Cardiac muscle cell (in vitro differentiated cells and primary cell): ENCODE data around the gene ERH. TPM values are rescaled to one million over a fixed set of nuclear protein-coding genes. Genes with fewer than 3 reads are reported as not detected.
A peak's percentile ranks its signal among the peaks of the same experiment; 100 is the strongest.

Source experiments
- DNase-seq, 2 donors: peaks; one replicate each; pipeline versions ENCODE4 v3.0.0 to v3.0.0-alpha.2; 2010 to 2017; ENCODE audit warnings: low read depth in 1 of 2, low spot score in 1 of 2
- H3K27ac ChIP-seq: fragments of 200-600 bp; sonication (generic); 2 replicates; pipeline ENCODE4 v1.5.1; 2016
- H3K27me3 ChIP-seq: fragments of 200-600 bp; sonication (generic); 2 replicates; pipeline ENCODE4 v1.6.0; 2016; ENCODE audit warnings: control low read depth
- H3K36me3 ChIP-seq: fragments of 200-600 bp; sonication (generic); 2 replicates; pipeline ENCODE4 v1.5.1; 2016; ENCODE audit warnings: control low read depth
- H3K4me1 ChIP-seq: fragments of 200-600 bp; sonication (generic); 2 replicates; pipeline ENCODE4 v1.8.1; 2017; ENCODE audit warnings: low read depth, mild to moderate bottlenecking, mixed run types
- H3K4me3 ChIP-seq: fragments of 200-600 bp; sonication (generic); 2 replicates; pipeline ENCODE4 v1.5.1; 2016; ENCODE audit warnings: mild to moderate bottlenecking
- H3K9me3 ChIP-seq: fragments of 200-600 bp; sonication (generic); 2 replicates; pipeline ENCODE4 v1.5.1; 2017; ENCODE audit warnings: low read depth, mild to moderate bottlenecking, control low read depth
- polyA plus RNA-seq: library from polyadenylated mRNA; unstranded; fragments of >200 nt; fragmentation: Nextera tagmentation; extraction: Ambion mirVana; gene quantifications from 2 replicates; pipeline ENCODE4 v1.2.1, GENCODE V29; 2016
- total RNA-seq: library from RNA; depleted of rRNA; stranded (reverse); fragments of >200 nt; gene quantifications from 2 replicates; pipeline ENCODE4 v1.2.3, GENCODE V29; 2016
- TF ChIP-seq, protein P1 (sequence below): IDR thresholded peaks from 2 replicates; pipeline ENCODE4 v1.5.1; 2012; ENCODE audit warnings: low read depth, mild to moderate bottlenecking, low read length

Gene ERH
- total and polyA plus RNA-seq, 2 experiments from 2014 or later, result 97.0 to 296 TPM

DNA sequence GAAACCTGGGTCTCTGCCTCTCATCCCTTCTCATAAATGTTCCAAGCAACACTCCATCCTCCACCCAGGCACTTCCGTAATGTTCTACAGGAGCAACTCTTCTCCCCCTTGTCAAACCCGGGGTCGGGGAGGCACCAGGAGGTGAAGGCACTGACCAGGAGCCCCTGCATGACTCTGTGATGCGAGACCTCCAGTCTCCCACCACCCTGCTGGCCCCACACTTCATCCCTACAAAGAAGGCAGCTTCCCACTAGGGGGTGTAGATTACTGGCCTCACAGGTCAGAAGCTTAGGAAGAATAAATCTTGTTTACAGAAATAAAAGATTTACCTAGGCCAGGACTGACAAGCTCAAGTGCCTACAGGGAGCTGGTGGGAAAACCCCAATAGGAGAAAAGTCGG, 47.2 kb downstream of the ERH start:
- Histone ChIP-seq H3K9me3 (no peaks in the 10 kb centered on the region), H3K4me3 (no peak overlapping the region), H3K36me3 (no peaks in the 10 kb centered on the region), H3K4me1 (no peaks in the 10 kb centered on the region), H3K27me3 (no peaks in the 10 kb centered on the region), H3K27ac (no peak overlapping the region)
- DNase-seq, result no peak
- TF ChIP-seq, protein P1, sequence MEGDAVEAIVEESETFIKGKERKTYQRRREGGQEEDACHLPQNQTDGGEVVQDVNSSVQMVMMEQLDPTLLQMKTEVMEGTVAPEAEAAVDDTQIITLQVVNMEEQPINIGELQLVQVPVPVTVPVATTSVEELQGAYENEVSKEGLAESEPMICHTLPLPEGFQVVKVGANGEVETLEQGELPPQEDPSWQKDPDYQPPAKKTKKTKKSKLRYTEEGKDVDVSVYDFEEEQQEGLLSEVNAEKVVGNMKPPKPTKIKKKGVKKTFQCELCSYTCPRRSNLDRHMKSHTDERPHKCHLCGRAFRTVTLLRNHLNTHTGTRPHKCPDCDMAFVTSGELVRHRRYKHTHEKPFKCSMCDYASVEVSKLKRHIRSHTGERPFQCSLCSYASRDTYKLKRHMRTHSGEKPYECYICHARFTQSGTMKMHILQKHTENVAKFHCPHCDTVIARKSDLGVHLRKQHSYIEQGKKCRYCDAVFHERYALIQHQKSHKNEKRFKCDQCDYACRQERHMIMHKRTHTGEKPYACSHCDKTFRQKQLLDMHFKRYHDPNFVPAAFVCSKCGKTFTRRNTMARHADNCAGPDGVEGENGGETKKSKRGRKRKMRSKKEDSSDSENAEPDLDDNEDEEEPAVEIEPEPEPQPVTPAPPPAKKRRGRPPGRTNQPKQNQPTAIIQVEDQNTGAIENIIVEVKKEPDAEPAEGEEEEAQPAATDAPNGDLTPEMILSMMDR, result no peak

DNA sequence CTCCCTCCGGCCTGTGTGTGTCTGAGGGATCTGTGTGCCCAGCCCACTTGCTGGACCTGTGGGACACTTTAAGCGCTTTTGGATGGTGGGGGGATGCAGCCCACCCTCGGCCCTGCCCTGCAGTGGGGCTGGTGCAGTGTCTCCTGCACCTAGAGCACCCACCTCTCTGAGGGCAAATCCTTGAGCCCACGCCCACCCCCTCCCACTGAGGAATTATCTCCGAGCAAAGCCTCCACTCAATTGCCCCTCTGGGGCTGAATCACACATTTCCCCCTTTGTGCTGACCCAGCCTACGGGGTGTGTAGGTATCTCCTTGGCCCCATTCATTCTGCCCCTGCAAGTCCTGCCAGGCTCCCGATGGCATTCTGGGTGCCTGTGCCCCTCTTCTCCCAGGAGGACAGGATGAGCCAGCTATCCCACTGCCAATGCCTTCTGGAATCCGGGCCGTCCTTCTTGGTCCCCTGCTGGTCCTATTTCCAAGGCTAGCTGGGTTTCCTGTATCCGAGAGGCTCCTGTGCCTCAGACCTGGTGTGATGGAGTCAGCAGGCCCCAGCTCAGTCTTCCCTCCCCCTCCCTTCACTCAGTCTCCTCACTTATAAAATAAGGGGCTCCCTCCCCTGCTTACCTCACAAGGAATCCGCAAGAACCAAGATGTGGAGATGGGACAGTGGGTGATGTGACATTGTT, 48.9 kb downstream of the ERH start:
- TF ChIP-seq, protein P1, result no peak
- no peaks in the 10 kb centered on the region for H3K9me3 ChIP-seq
- no peak overlapping the region for H3K27ac ChIP-seq
- H3K27me3 ChIP-seq, result no peaks in the 10 kb centered on the region
- no peaks in the 10 kb centered on the region for H3K36me3 ChIP-seq
- H3K4me3 ChIP-seq, result no peak overlapping the region
- no peak for DNase-seq
- H3K4me1 ChIP-seq, result no peaks in the 10 kb centered on the region

DNA sequence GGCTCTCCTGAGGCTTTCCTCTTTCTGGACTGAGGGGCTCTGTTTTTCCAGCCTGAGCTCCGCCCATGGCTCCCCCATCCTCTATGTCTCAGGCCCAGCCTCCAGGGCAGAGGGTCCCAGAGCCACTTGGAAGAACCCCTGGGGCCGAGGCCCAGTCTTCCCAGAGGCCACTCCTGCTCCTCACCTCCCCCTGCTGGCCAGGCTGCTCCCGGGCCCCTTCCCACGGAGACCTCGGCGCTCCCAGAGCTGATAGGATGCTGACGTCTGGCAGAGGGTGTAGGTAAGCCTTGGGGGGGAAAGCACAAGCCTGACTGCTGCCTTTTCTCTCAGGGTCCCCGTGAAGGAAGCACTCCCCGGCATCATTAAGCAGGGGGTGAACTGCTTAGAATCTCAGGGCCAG, 51.4 kb downstream of the ERH start:
- Histone ChIP-seq H3K27ac (no peak overlapping the region), H3K36me3 (no peaks in the 10 kb centered on the region), H3K27me3 (no peaks in the 10 kb centered on the region), H3K4me1 (no peaks in the 10 kb centered on the region), H3K9me3 (no peaks in the 10 kb centered on the region), H3K4me3 (no peak overlapping the region)
- TF ChIP-seq, protein P1, result peak; percentile 82
- peak; percentile 44 to 67 for DNase-seq

DNA sequence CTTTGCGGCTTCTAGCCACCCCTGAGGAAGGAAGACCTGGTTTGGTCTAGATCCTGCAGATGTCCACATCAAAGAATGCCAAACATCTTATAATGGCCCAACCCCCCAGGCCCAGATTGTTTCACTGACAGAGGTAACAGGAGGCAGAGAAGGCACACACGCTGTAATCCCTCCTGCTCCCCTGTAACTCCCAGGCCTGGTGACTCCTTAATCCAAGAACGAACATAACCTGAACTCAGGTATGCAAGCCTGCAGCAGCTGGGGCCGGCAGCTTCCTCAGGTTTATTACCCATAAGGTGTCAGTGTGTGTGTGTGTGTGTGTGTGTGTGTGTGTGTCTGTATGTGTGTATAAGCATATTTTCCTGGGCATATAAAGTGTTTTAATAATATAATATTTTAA, 52.7 kb downstream of the ERH start:
- TF ChIP-seq, protein P1, result no peak

DNA sequence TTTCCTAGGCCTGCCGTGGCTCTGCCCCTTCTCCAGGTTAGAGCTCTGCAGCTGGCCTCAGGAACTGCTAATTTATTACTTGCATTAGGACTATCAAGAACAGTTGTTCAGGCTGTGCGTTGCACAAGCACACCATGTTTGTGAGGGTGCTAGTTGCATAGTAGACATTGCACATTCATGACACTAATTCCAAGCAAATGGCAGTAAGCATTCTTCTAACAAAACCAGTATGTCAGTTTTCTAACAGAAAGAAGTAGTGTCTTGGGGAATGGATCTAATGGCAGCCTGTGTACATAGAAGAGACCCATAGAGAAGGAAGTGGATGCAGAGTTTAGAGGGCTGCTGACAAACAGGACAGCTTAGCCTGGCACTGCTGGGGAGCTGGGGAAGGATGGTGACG, 53.9 kb downstream of the ERH start:
- Histone ChIP-seq H3K27me3 (no peaks in the 10 kb centered on the region), H3K4me1 (no peaks in the 10 kb centered on the region), H3K27ac (no peak overlapping the region), H3K9me3 (no peaks in the 10 kb centered on the region), H3K36me3 (no peaks in the 10 kb centered on the region), H3K4me3 (no peak overlapping the region)
- TF ChIP-seq, protein P1, result no peak
- no peak for DNase-seq

More for the DNA sequence above, 52.7 kb downstream of the ERH start:
- Histone ChIP-seq H3K27ac (no peak overlapping the region), H3K36me3 (no peaks in the 10 kb centered on the region), H3K4me3 (no peak overlapping the region), H3K9me3 (no peaks in the 10 kb centered on the region), H3K4me1 (no peaks in the 10 kb centered on the region), H3K27me3 (no peaks in the 10 kb centered on the region)
- DNase-seq, result no peak
